ENCODE data around the gene TUBB2B.

TUBB2B gene

DNA sequence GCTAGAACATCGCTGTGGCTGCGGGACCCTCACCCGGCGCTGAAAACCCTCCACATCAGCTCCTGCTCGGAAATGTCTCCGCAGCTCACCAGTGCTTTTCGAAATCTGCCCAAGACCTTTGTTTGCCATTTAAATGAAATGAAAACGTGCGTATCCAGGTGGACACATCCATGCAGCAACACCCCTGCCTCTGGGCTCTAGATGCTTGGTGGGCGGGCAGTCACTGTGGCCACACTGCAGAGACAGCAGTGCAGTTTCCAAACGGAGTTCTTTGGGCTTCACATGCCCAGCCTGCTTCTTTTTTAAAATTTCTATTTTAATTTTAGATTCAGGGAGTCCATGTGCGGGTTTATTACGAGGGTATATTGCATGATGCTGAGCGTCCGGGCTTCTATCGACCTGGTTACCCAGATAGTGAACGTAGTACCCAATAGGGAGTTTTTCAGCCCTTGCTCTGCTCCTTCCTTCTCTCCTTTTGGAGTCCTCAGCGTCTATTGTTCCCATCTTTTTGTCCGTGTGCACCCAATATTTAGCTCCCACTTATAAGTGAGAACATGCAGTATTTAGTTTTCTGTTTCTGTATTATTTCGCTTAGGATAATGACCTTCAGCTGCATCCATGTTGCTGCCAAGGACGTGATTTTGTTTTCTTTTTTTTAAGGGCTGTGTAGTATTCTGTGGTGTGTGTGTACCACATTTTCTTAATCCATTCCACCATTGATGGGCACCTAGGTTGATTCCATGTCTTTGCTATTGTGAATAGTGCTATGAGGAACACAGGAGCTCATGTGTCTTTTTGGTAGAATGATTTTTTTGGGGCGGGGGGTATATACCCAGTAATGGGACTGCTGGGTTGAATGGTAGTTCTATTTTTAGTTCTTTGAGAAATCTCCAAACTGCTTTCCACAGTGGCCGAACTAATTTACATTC is 4.8 kb upstream of the TUBB2B start:
- DNase-seq (ENCODE audit: extremely low spot score): no peak
- CTCF ChIA-PET: interaction anchor here (2.4 kb wide), 1 partner anchor 19 kb away, joined by 13 read pairs; no protein-coding TSS in a partner anchor
- POLR2A ChIA-PET: interaction anchor here (1.4 to 2.4 kb wide), 8 partner anchors 13 to 114 kb away, joined by 4 to 16 read pairs (median 10); partner anchors contain the start of genes BPHL and PSMG4
- TF ChIP-seq BHLHE40 (IDR thresholded peaks at IDR 0.05; ENCODE audit: borderline replicate concordance) (no peak), L3MBTL2 (conservative IDR thresholded peaks at IDR 0.05) (peak; percentile 42; the same call in 1 of the 2 replicates)

GRCh38 chr6:3231247-3232016 is 4.0 kb upstream of the TUBB2B start:
- ChIA-PET POLR2A (interaction anchor here (0.6 to 2.4 kb wide), 18 partner anchors 8 to 790 kb away, joined by 3 to 16 read pairs (median 4); partner anchors contain the start of genes BPHL, PSMG4 and TUBB2A), CTCF (interaction anchor here (0.7 to 2.4 kb wide), 4 partner anchors 8 to 243 kb away, joined by 3 to 13 read pairs (median 4); no protein-coding TSS in a partner anchor)
- TF ChIP-seq, protein P1, sequence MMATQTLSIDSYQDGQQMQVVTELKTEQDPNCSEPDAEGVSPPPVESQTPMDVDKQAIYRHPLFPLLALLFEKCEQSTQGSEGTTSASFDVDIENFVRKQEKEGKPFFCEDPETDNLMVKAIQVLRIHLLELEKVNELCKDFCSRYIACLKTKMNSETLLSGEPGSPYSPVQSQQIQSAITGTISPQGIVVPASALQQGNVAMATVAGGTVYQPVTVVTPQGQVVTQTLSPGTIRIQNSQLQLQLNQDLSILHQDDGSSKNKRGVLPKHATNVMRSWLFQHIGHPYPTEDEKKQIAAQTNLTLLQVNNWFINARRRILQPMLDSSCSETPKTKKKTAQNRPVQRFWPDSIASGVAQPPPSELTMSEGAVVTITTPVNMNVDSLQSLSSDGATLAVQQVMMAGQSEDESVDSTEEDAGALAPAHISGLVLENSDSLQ (IDR thresholded peaks at IDR 0.05): peak; percentile 93
- TF ChIP-seq SP1 (IDR thresholded peaks at IDR 0.05): no peak
- TF ChIP-seq CTBP1 (IDR thresholded peaks at IDR 0.05; ENCODE audit: borderline replicate concordance): peak; percentile 38; the same call in 1 of the 2 replicates
- TF ChIP-seq L3MBTL2 (conservative IDR thresholded peaks at IDR 0.05): peak; percentile 82
- no peak for TF ChIP-seq ARNT (IDR thresholded peaks at IDR 0.05)
- peak; percentile 72 for DNase-seq (ENCODE audit: extremely low spot score)

- CTCF ChIA-PET: interaction anchor here (0.7 to 2.4 kb wide), 4 partner anchors 8 to 243 kb away, joined by 3 to 13 read pairs (median 4); no protein-coding TSS in a partner anchor
- no peak for DNase-seq (ENCODE audit: extremely low spot score)
- POLR2A ChIA-PET: interaction anchor here (0.7 to 2.4 kb wide), 17 partner anchors 8 to 790 kb away, joined by 3 to 16 read pairs (median 5); partner anchors contain the start of genes BPHL, PSMG4 and TUBB2A
- TF ChIP-seq TARDBP (IDR thresholded peaks at IDR 0.05): no peak
- TF ChIP-seq, protein P1 (IDR thresholded peaks at IDR 0.05): peak; percentile 54; the same call in 1 of the 2 replicates
Observed at GRCh38 chr6:3230900-3231246, 3.4 kb upstream of the TUBB2B start.

- TF ChIP-seq FOXK2 (IDR thresholded peaks at IDR 0.05): no peak
- no peak for TF ChIP-seq ZNF384 (IDR thresholded peaks at IDR 0.05)
- TF ChIP-seq TARDBP (IDR thresholded peaks at IDR 0.05): no peak
- TF ChIP-seq NFRKB (IDR thresholded peaks at IDR 0.05): no peak
- no peak for TF ChIP-seq FOXA1 (IDR thresholded peaks at IDR 0.05)
- TF ChIP-seq LEF1 (IDR thresholded peaks at IDR 0.05; ENCODE audit: borderline replicate concordance): no peak
- no peak for TF ChIP-seq CTBP1 (IDR thresholded peaks at IDR 0.05; ENCODE audit: borderline replicate concordance)
- TF ChIP-seq SP1 (IDR thresholded peaks at IDR 0.05): no peak
- TF ChIP-seq SUZ12 (IDR thresholded peaks at IDR 0.05): no peak
- no peak for TF ChIP-seq FOXM1 (IDR thresholded peaks at IDR 0.05; ENCODE audit: borderline replicate concordance)
- TF ChIP-seq L3MBTL2 (conservative IDR thresholded peaks at IDR 0.05): no peak
- TF ChIP-seq, protein P1 (IDR thresholded peaks at IDR 0.05): no peak
- TF ChIP-seq HDGF (IDR thresholded peaks at IDR 0.05; ENCODE audit: borderline replicate concordance): no peak
- no peak for TF ChIP-seq ELF4 (IDR thresholded peaks at IDR 0.05)
- CTCF ChIA-PET: interaction anchor here (0.7 to 2.4 kb wide), 3 partner anchors 15 to 21 kb away, joined by 3 to 13 read pairs (median 4); no protein-coding TSS in a partner anchor
- DNase-seq (ENCODE audit: extremely low spot score): no peak
- POLR2A ChIA-PET: interaction anchor here (0.7 to 4.2 kb wide), 15 partner anchors 8 to 73 kb away, joined by 3 to 53 read pairs (median 5); partner anchors contain the start of genes PSMG4 and TUBB2A
Observed at GRCh38 chr6:3230256-3230882, 2.9 kb upstream of the TUBB2B start.

DNA sequence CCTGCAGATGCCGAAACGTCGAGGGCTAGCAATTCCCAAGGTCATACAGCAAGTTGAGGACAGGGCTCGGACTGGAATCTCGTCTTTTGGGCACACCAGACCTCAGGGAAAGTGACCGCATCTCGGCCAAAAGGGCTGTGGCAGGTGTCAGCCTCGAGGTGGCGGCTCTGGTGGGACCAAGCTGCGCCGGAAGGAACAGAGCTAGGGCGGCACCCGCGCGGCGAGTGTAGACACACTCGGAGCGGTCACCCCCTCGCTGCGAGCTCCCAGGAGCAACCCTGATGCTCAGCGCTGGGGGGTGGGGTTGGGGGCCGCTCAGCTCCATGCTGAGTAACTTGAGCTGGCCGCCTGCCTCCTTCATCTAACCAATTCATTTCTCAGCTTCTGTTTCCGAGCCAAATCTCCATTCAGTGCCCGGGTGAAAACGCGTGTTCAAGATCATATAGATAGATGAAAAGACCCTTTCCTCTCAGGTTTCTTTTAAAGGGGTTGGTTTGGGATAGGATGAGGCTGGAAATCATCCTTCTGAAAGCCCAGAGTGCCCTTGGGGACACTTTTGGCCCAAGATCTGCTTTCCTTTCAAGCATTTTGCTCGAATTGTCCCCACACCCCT is 2.2 kb upstream of the TUBB2B start:
- DNase-seq (ENCODE audit: extremely low spot score): no peak
- ChIA-PET CTCF (interaction anchor here (0.7 to 0.9 kb wide), 3 partner anchors 14 to 22 kb away, joined by 3 to 4 read pairs (median 3); no protein-coding TSS in a partner anchor), POLR2A (interaction anchor here (0.8 to 4.2 kb wide), 4 partner anchors 19 to 240 kb away, joined by 3 to 53 read pairs (median 6); partner anchors contain the start of gene TUBB2A)
- TF ChIP-seq SUZ12 (IDR thresholded peaks at IDR 0.05): no peak
- TF ChIP-seq FOXA1 (IDR thresholded peaks at IDR 0.05): no peak
- TF ChIP-seq NFRKB (IDR thresholded peaks at IDR 0.05): no peak
- no peak for TF ChIP-seq BHLHE40 (IDR thresholded peaks at IDR 0.05; ENCODE audit: borderline replicate concordance)
- TF ChIP-seq CTBP1 (IDR thresholded peaks at IDR 0.05; ENCODE audit: borderline replicate concordance): no peak
- no peak for TF ChIP-seq ZNF384 (IDR thresholded peaks at IDR 0.05)
- no peak for TF ChIP-seq LEF1 (IDR thresholded peaks at IDR 0.05; ENCODE audit: borderline replicate concordance)
- no peak for TF ChIP-seq ELF4 (IDR thresholded peaks at IDR 0.05)
- TF ChIP-seq SP1 (IDR thresholded peaks at IDR 0.05): no peak
